Heart left ventricle (tissue), 16 donors: ENCODE data around the gene NR1H3. TPM values are rescaled to one million over a fixed set of nuclear protein-coding genes. Genes with fewer than 3 reads are reported as not detected.

Source experiments
- ATAC-seq, 4 donors: fragments of 200-7000 bp; cut with Tn5 transposase; one replicate each; pipeline ENCODE4 v1.9.1; 2020 to 2022; ENCODE audit warnings: moderate library complexity in 4 of 4, mild to moderate bottlenecking in 3 of 4, moderate number of reproducible peaks in 1 of 4
- DNase-seq, 5 donors: peaks; one replicate each; pipeline ENCODE4 v3.0.0-alpha.2; 2020
- H3K27ac ChIP-seq, 12 donors: fragments of 200-600 bp; sonication (generic) in 4 of 12; one replicate each; pipeline versions ENCODE4 v1.5.0 to v1.8.0; 2016 to 2022; ENCODE audit warnings: mild to moderate bottlenecking in 2 of 12
- H3K27me3 ChIP-seq, 9 donors: fragments of 200-600 bp; sonication (generic) in 2 of 9; one replicate each; pipeline versions ENCODE4 v1.5.1 to v1.8.0; 2016 to 2022; ENCODE audit warnings: mild to moderate bottlenecking in 3 of 9
- H3K36me3 ChIP-seq, 9 donors: fragments of 200-600 bp; sonication (generic) in 2 of 9; one replicate each; pipeline versions ENCODE4 v1.5.0 to v1.8.0; 2018 to 2022; ENCODE audit warnings: mild to moderate bottlenecking in 2 of 9
- H3K4me1 ChIP-seq, 12 donors: fragments of 200-600 bp; sonication (generic) in 4 of 12; one replicate each; pipeline versions ENCODE4 v1.5.0 to v1.8.0; 2016 to 2022; ENCODE audit warnings: mild to moderate bottlenecking in 3 of 12
- H3K4me3 ChIP-seq, 12 donors: fragments of 200-600 bp; sonication (generic) in 4 of 12; one replicate each; pipeline versions ENCODE4 v1.5.0 to v1.8.0; 2017 to 2022; ENCODE audit warnings: mild to moderate bottlenecking in 9 of 12, moderate library complexity in 4 of 12
- H3K9me3 ChIP-seq, 12 donors: fragments of 200-600 bp; sonication (generic) in 4 of 12; one replicate each; pipeline versions ENCODE4 v1.5.0 to v1.8.0; 2016 to 2022; ENCODE audit warnings: mild to moderate bottlenecking in 1 of 12
- CTCF ChIP-seq, 12 donors: fragments of 200-600 bp; sonication (generic) in 4 of 12; IDR thresholded peaks; one replicate each; pipeline versions ENCODE4 v1.5.0 to v1.8.0; 2018 to 2022; ENCODE audit warnings: antibody characterized with exemption in 12 of 12, mild to moderate bottlenecking in 5 of 12
- POLR2A ChIP-seq, 2 donors: fragments of 450-650 bp; IDR thresholded peaks; one replicate each; pipeline ENCODE4 v1.6.1; 2017; ENCODE audit warnings: antibody characterized with exemption in 2 of 2, mild to moderate bottlenecking in 2 of 2, moderate library complexity in 2 of 2
- WGBS, 4 donors: extraction: QIAGEN DNeasy Blood & Tissue Kit in 2 of 4; methylation state at CpG; one replicate each; pipeline versions ENCODE4 v1.1.5 to v1.1.7; 2013 to 2018; 5-methylcytosine and 5-hydroxymethylcytosine counted together
- intact Hi-C, 10 donors: fragments of 100-400 bp; cut with DNase I; formaldehyde crosslinking; loops; one replicate each; pipeline versions ENCODE4 v1.11.1 to v1.14.2; 2022
- polyA plus RNA-seq, 2 donors: library from polyadenylated mRNA; stranded (reverse); fragments of 200-250 nt; gene quantifications; one replicate each; pipeline ENCODE4 v1.2.3, GENCODE V29; 2013
- total RNA-seq, 9 donors: library from RNA; depleted of rRNA in 2 of 9; stranded (reverse); fragments of >200 nt in 2 of 9; fragmentation: NEBNext Ultra II Directional in 3 of 9; extraction: Animal tissue kit (Norgen Biotek cat#: 25700) in 3 of 9; gene quantifications; one replicate each; pipeline versions ENCODE4 v1.1.0 to v1.2.4, GENCODE V29; 2016 to 2023
- donor health status: ischemic (EF 13 %, LVEDD 7.1; RV severe dilation, severe dysfunction).
- donor health status: healthy with polysubstance abuse.
- donor health status: DM: no; HTN: yes; CAD: no.
- donor health status: DM: no; HTN: no; CAD: no.
- donor health status: ischemic (EF 25% LVEDD 6.9; RV normal size, moderate dysfunction).
- donor health status: ischemic (EF 25% LVEDD 5.7; RV mildly dilated, moderate dysfunction).
- donor health status: healthy.
- donor health status: DM: yes; HTN: yes; CAD: no.
- donor health status: ischemic (EF 35%, LVEDD 5.7; RV mildly dilated, moderate dysfunction).
- donor health status: nonischemic (EF 11% LVEDD 7.7; RV severe dilation, severe dysfunction).
- donor health status: DM: yes; HTN: yes; CAD: no.
- donor health status: PGD.
- donor health status: ischemic (EF 29% LVEDD 5.4; RV normal size, mild dysfunction).
- donor health status: nonischemic (EF 23%, LVEDD 6.1; RV moderate dilation, normal function).

The NR1H3 gene
- total and polyA plus RNA-seq, 11 donors = 3.9 to 38.5 (median 11.9) TPM

GRCh38 chr11:47296045-47296444 is 38.2 kb downstream of the NR1H3 start:
- Histone ChIP-seq H3K4me1 (no peaks in the 10 kb centered on the region), H3K36me3 (peaks cover 0 to 100% (median 98%) of the 10 kb centered on the region in 9 donors), H3K4me3 (no peak overlapping the region), H3K27me3 (no peaks in the 10 kb centered on the region), H3K9me3 (peaks cover 0 to 20% (median 10%) of the 10 kb centered on the region in 12 donors), H3K27ac (no peak overlapping the region)
- WGBS, 4 donors = 87 to 91% (median 88%) methylated on average over 4 of the region's 4 CpGs
- no peak for ATAC-seq
- intact Hi-C loops = no loop called here
- no peak for DNase-seq
- TF ChIP-seq CTCF (IDR thresholded peaks at IDR 0.05) = no peak
- TF ChIP-seq POLR2A (IDR thresholded peaks at IDR 0.05) = no peak

- ATAC-seq = no peak
- no peak for DNase-seq
- Histone ChIP-seq H3K27ac (no peak overlapping the region), H3K36me3 (peaks cover 2 to 100% (median 98%) of the 10 kb centered on the region in 9 donors), H3K9me3 (peaks cover 0 to 41% (median 14%) of the 10 kb centered on the region in 12 donors), H3K4me1 (no peaks in the 10 kb centered on the region), H3K4me3 (no peak overlapping the region), H3K27me3 (no peaks in the 10 kb centered on the region)
- TF ChIP-seq CTCF (IDR thresholded peaks at IDR 0.05) = no peak
- TF ChIP-seq POLR2A (IDR thresholded peaks at IDR 0.05) = no peak
- intact Hi-C loops = no loop called here
- 97 to 100% (median 97%) methylated on average over 3 of the region's 3 CpGs for WGBS, 4 donors
Measured at GRCh38 chr11:47299078-47299477, 41.3 kb downstream of the NR1H3 start.

GRCh38 chr11:47302853-47303252 is 45.1 kb downstream of the NR1H3 start:
- ATAC-seq = no peak
- no peak for DNase-seq
- intact Hi-C loops = no loop called here
- Histone ChIP-seq H3K36me3 (peaks cover 2 to 99% (median 95%) of the 10 kb centered on the region in 9 donors), H3K4me3 (no peak overlapping the region), H3K9me3 (peaks cover 0 to 41% (median 14%) of the 10 kb centered on the region in 12 donors), H3K27me3 (no peaks in the 10 kb centered on the region), H3K27ac (no peak overlapping the region), H3K4me1 (peaks cover 0 to 27% (median 15%) of the 10 kb centered on the region in 12 donors)
- TF ChIP-seq CTCF (IDR thresholded peaks at IDR 0.05) (no peak), POLR2A (IDR thresholded peaks at IDR 0.05) (no peak)
- WGBS, 4 donors = 95 to 100% (median 99%) methylated on average over 1 of the region's 1 CpG

- 55 to 82% (median 65%) methylated on average over 2 to 3 of the region's 3 CpGs for WGBS, 4 donors
- H3K36me3 ChIP-seq = peaks cover 2 to 99% (median 96%) of the 10 kb centered on the region in 9 donors
- no peak overlapping the region for H3K4me3 ChIP-seq
- H3K27ac ChIP-seq = peak overlapping the region in 11 of 12 donors; percentile 63 to 93 (median 77)
- peak; percentile 98 to 99 (median 98) for ATAC-seq
- peaks cover 0 to 32% (median 15%) of the 10 kb centered on the region in 12 donors for H3K4me1 ChIP-seq
- TF ChIP-seq POLR2A (IDR thresholded peaks at IDR 0.05) (no peak), CTCF (IDR thresholded peaks at IDR 0.05) (no peak)
- peak; percentile 70 to 91 (median 78) for DNase-seq
- H3K9me3 ChIP-seq = peaks cover 0 to 21% (median 5%) of the 10 kb centered on the region in 12 donors
- intact Hi-C loops = loop anchor here in 1 of 10 donors (2.0 kb wide), 1 partner anchor 17 kb away; no protein-coding TSS in a partner anchor
- H3K27me3 ChIP-seq = no peaks in the 10 kb centered on the region
Measured at GRCh38 chr11:47305734-47306483, 48.1 kb downstream of the NR1H3 start.
